HK-2 (cell line): Measurements from ENCODE around the gene ABR.
"Not testable (repeated sequence)": the region's sequence is repeated elsewhere in the genome, so short reads cannot be mapped to it uniquely, and the experiment has no call there.

ENCODE experiments used
- DNase-seq: peaks from one replicate; pipeline ENCODE4 v3.0.0-alpha.2; 2018; ENCODE audit not compliant: unreplicated experiment

ABR gene

GRCh38 chr17:1095090-1095852, 84.5 kb downstream of the ABR start:
- no peak for DNase-seq

GRCh38 chr17:1094591-1094990, 85.2 kb downstream of the ABR start:
- DNase-seq = no peak

- DNase-seq = no peak
These were observed 87.9 kb downstream of the ABR start for GRCh38 chr17:1091900-1092299.

- DNase-seq = no peak
These were observed 88.6 kb downstream of the ABR start for GRCh38 chr17:1091190-1091534.

GRCh38 chr17:1090465-1091189, 89.2 kb downstream of the ABR start:
- DNase-seq = peak; percentile 80

- DNase-seq = no peak
These were observed 89.9 kb downstream of the ABR start for GRCh38 chr17:1089915-1090314.

- DNase-seq = peak; percentile 79
These were observed 92.2 kb downstream of the ABR start for GRCh38 chr17:1087381-1088241.

GRCh38 chr17:1083451-1084187, 96.2 kb downstream of the ABR start:
- no peak for DNase-seq

GRCh38 chr17:1082579-1082978, 97.2 kb downstream of the ABR start:
- no peak for DNase-seq

- no peak for DNase-seq
These were observed 100.8 kb downstream of the ABR start for GRCh38 chr17:1078831-1079561.

- no peak for DNase-seq
These were observed 101.6 kb downstream of the ABR start for GRCh38 chr17:1077986-1078711.

- DNase-seq = no peak
These were observed 102.2 kb downstream of the ABR start for GRCh38 chr17:1077581-1077985.

- no peak for DNase-seq
These were observed 102.8 kb downstream of the ABR start for GRCh38 chr17:1076982-1077302.

- no peak for DNase-seq
These were observed 103.3 kb downstream of the ABR start for GRCh38 chr17:1076299-1076981.

GRCh38 chr17:1074886-1075605, 104.7 kb downstream of the ABR start:
- DNase-seq = no peak

GRCh38 chr17:1073963-1074625, 105.7 kb downstream of the ABR start:
- DNase-seq = not testable (repeated sequence)

- no peak for DNase-seq
These were observed 106.4 kb downstream of the ABR start for GRCh38 chr17:1073241-1073962.

GRCh38 chr17:1072551-1072961, 107.2 kb downstream of the ABR start:
- no peak for DNase-seq
